Psoas muscle (tissue), 8 donors: ENCODE results near the gene LMTK2. TPM values are rescaled to one million over a fixed set of nuclear protein-coding genes. Genes with fewer than 3 reads are reported as not detected.

Experiments
- ATAC-seq, 4 donors: fragments of 200-7000 bp; cut with Tn5 transposase; one replicate each; pipeline ENCODE4 v1.9.1; 2020; ENCODE audit warnings: moderate library complexity in 3 of 4, mild to moderate bottlenecking in 2 of 4
- DNase-seq, 2 donors: peaks; one replicate each; pipeline ENCODE4 v3.0.0-alpha.2; 2020
- H3K27ac ChIP-seq: fragments of 200-600 bp; one replicate; pipeline ENCODE4 v1.8.0; 2022
- H3K27me3 ChIP-seq, 3 donors: fragments of 200-600 bp in 1 of 3; one replicate each; pipeline versions ENCODE4 v1.6.1 to v1.8.0; 2013 to 2022; ENCODE audit warnings: low read length in 2 of 3, mild to moderate bottlenecking in 2 of 3, moderate library complexity in 1 of 3; ENCODE audit not compliant: insufficient read depth in 3 of 3
- H3K36me3 ChIP-seq, 2 donors: fragments of 200-600 bp in 1 of 2; one replicate each; pipeline versions ENCODE4 v1.6.1 to v1.8.0; 2013 to 2022; ENCODE audit warnings: low read depth in 1 of 2, mild to moderate bottlenecking in 1 of 2, moderate library complexity in 1 of 2; ENCODE audit not compliant: insufficient read depth in 1 of 2
- H3K4me1 ChIP-seq: fragments of 200-600 bp; one replicate; pipeline ENCODE4 v1.8.0; 2022
- H3K4me3 ChIP-seq: fragments of 200-600 bp; one replicate; pipeline ENCODE4 v1.8.0; 2022; ENCODE audit warnings: mild to moderate bottlenecking
- H3K9me3 ChIP-seq: fragments of 200-600 bp; one replicate; pipeline ENCODE4 v1.8.0; 2022
- CTCF ChIP-seq: fragments of 200-600 bp; IDR thresholded peaks from one replicate; pipeline ENCODE4 v1.8.0; 2022; ENCODE audit warnings: antibody characterized with exemption
- WGBS, 3 donors: extraction: QIAGEN DNeasy Blood & Tissue Kit; methylation state at CpG; one replicate each; pipeline versions ENCODE4 v1.1.6 to v1.1.7; 2013; 5-methylcytosine and 5-hydroxymethylcytosine counted together
- intact Hi-C, 2 donors: fragments of 100-400 bp; cut with DNase I; formaldehyde crosslinking; loops; one replicate each; pipeline versions ENCODE4 v1.11.0 to v1.14.2; 2022
- long read RNA-seq, 2 donors: library from polyadenylated mRNA; unstranded; transcript quantifications; one replicate each; pipeline ENCODE4 v2.0.0, GENCODE V29; 2021
- polyA plus RNA-seq, 3 donors: library from polyadenylated mRNA; stranded (reverse); fragments of 200-250 nt; gene quantifications; one replicate each; pipeline ENCODE4 v1.2.3, GENCODE V29; 2013
- total RNA-seq, 4 donors: library from RNA; stranded (reverse); fragmentation: NEBNext Ultra II Directional in 2 of 4; extraction: Animal tissue kit (Norgen Biotek cat#: 25700) in 2 of 4; gene quantifications; one replicate each; pipeline versions ENCODE4 v1.2.1 to v1.2.4, GENCODE V29; 2021 to 2023
- donor health status: healthy with polysubstance abuse.
- donor health status: DM: no; HTN: no; CAD: no; lungs with moderate emphysema.
- donor health status: Bipolar disorder and iron deficiency.
- donor health status: healthy.
- donor health status: DM: yes; HTN: yes; CAD: no.
- donor health status: DM: no; HTN: no; CAD: no.
- donor health status: DM: no; HTN: no; CAD: no.
- donor health status: DM: yes; HTN: yes; CAD: no.

Gene LMTK2
- total RNA-seq (10 to 100 TPM; 12.7 to 25.0 (median 16.1) TPM), polyA plus RNA-seq (10 to 100 TPM in 1 of 3 donors, 1 to 10 TPM in 2; 3.6 to 13.5 (median 4.8) TPM)
- long read RNA-seq, donor 1, partial matches to known transcripts: 4 of 5 reads
- long read RNA-seq, donor 1, other reads (novel, unspliced or antisense): 1 of 5 reads
- long read RNA-seq, donor 2, partial matches to known transcripts: 20 of 24 reads
- long read RNA-seq, donor 2, other reads (novel, unspliced or antisense): 4 of 24 reads

GRCh38 chr7:98106647-98107312 lies at the start of gene LMTK2:
TSS of gene LMTK2 (plus strand) at chr7:98106862. CDS start at chr7:98107178, 316 bp downstream.
- ATAC-seq: peak; percentile 100
- Histone ChIP-seq H3K27me3 (peaks cover 0 to 2% (median 0%) of the 10 kb centered on the region in 3 donors), H3K4me3 (peak within 1 kb of the TSS; percentile 96), H3K27ac (peak within 1 kb of the TSS; percentile 92), H3K9me3 (peaks cover 6% of the 10 kb centered on the region), H3K36me3 (no peaks in the 10 kb centered on the region), H3K4me1 (peaks cover 16% of the 10 kb centered on the region)
- peak; percentile 96 to 98 for DNase-seq
- 0% methylated on average over 52 to 75 of the region's 75 CpGs for WGBS, 3 donors
- TF ChIP-seq CTCF: peak; percentile 95
- intact Hi-C loops: loop anchor here (1.0 to 10.0 kb wide), 4 partner anchors 62 to 136 kb away; no protein-coding TSS in a partner anchor

DNA sequence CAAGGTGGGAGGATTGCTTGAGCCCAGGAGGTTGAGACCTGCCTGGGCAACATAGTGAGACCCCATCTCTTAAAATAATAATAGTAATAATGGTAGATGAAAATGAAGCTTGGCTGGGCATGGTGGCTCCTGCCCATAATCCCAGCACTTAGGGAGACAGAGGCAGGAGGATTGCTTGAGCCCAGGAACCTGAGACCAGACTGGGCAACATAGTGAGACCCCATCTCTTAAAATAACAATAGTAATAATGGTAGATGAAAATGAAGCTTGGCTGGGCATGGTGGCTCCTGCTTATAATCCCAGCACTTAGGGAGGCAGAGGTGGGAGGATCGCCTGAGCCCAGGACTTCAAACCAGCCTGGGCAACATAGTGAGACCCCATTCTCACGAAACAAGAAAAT lies 49.5 kb upstream of the LMTK2 start:
- Histone ChIP-seq H3K4me1 (no peaks in the 10 kb centered on the region), H3K4me3 (no peak overlapping the region), H3K27me3 (peaks cover 0 to 11% (median 0%) of the 10 kb centered on the region in 3 donors), H3K36me3 (no peaks in the 10 kb centered on the region), H3K9me3 (no peaks in the 10 kb centered on the region), H3K27ac (no peak overlapping the region)
- ATAC-seq (no peak), DNase-seq (no peak)
- intact Hi-C loops: no loop called here
- WGBS, 3 donors: 82 to 100% (median 93%) methylated on average over 2 of the region's 2 CpGs
- no peak for TF ChIP-seq CTCF

- Histone ChIP-seq H3K27ac (no peak overlapping the region), H3K36me3 (no peaks in the 10 kb centered on the region), H3K27me3 (peaks cover 0 to 7% (median 0%) of the 10 kb centered on the region in 3 donors), H3K4me3 (no peak overlapping the region), H3K9me3 (no peaks in the 10 kb centered on the region), H3K4me1 (no peaks in the 10 kb centered on the region)
- DNase-seq (no peak), ATAC-seq (no peak)
- 58 to 68% (median 65%) methylated on average over 10 of the region's 10 CpGs for WGBS, 3 donors
- intact Hi-C loops: no loop called here
- no peak for TF ChIP-seq CTCF
Measured at GRCh38 chr7:98058186-98058585, 48.5 kb upstream of the LMTK2 start.

GRCh38 chr7:98064233-98064632 lies 42.4 kb upstream of the LMTK2 start:
- H3K27ac ChIP-seq: no peak overlapping the region
- H3K27me3 ChIP-seq: no peaks in the 10 kb centered on the region
- intact Hi-C loops: no loop called here
- no peaks in the 10 kb centered on the region for H3K9me3 ChIP-seq
- ATAC-seq (no peak), DNase-seq (no peak)
- no peaks in the 10 kb centered on the region for H3K36me3 ChIP-seq
- no peaks in the 10 kb centered on the region for H3K4me1 ChIP-seq
- no peak overlapping the region for H3K4me3 ChIP-seq
- no peak for TF ChIP-seq CTCF
- WGBS, 3 donors: 42 to 83% (median 58%) methylated on average over 1 of the region's 1 CpG
